ENCODE data around the gene LY9.

DNA sequence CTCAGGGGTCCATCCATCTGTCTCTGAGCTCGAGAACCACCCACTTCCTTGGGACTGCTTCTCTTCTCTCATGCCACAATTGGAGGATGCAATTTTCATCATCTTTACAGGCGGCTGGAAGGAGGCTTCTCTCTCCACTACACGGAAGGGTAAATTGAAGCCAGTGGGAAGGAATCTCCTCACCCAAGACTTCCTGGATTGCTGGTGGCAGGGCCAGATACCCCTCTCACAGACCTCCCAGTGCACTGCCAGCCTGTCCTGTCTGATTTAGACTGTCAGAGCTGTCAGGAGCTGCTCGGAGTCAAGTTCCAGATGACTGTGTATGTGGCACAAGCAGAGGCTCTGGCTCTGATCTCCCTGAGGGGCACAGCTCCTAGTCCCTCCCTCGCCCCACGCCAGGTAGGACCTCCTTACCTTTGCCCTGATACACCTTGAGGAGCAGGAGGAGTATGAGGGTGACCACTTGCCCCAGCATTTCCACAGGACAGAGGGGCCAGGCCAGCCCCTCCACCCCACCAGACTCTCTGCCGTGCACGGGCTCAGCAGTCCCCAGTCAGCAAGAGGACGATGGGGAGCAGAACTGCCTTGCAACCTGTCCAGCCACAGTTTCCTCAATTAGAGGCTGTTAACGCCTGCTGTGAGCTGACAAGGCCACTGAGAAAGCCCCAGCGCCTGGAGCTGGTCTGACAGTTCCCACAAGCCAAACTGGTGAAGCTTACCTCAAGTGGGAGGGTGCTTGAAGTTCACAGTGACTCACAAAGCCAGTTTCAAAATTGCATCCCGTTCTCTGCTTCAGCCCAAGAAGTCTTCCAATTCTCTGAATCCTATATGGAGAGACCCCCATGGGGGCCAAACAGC lies 66.5 kb downstream of the LY9 start, which contains the start of gene CD244:
- TF ChIP-seq, protein P1, sequence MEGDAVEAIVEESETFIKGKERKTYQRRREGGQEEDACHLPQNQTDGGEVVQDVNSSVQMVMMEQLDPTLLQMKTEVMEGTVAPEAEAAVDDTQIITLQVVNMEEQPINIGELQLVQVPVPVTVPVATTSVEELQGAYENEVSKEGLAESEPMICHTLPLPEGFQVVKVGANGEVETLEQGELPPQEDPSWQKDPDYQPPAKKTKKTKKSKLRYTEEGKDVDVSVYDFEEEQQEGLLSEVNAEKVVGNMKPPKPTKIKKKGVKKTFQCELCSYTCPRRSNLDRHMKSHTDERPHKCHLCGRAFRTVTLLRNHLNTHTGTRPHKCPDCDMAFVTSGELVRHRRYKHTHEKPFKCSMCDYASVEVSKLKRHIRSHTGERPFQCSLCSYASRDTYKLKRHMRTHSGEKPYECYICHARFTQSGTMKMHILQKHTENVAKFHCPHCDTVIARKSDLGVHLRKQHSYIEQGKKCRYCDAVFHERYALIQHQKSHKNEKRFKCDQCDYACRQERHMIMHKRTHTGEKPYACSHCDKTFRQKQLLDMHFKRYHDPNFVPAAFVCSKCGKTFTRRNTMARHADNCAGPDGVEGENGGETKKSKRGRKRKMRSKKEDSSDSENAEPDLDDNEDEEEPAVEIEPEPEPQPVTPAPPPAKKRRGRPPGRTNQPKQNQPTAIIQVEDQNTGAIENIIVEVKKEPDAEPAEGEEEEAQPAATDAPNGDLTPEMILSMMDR (conservative IDR thresholded peaks at IDR 0.05) = no peak
- TF ChIP-seq ZFX (IDR thresholded peaks at IDR 0.05) = no peak

Data from C4-2B (cell line).